SU-DHL-6 (cell line): ENCODE data around the gene NAPG.

ENCODE experiments used
- EZH2phosphoT487 ChIP-seq: fragments of 200-600 bp; sonication (generic), shearing (Covaris generic); conservative IDR thresholded peaks from 2 replicates; pipeline ENCODE4 v1.6.1; 2018; ENCODE audit warnings: mild to moderate bottlenecking, antibody characterized with exemption, low read length, moderate library complexity, mixed read lengths
- TF ChIP-seq, protein P1 (sequence below): fragments of 200-600 bp; sonication (generic); IDR thresholded peaks from one replicate; pipeline ENCODE4 v1.5.1; 2017; ENCODE audit warnings: antibody characterized with exemption, mild to moderate bottlenecking, low read length, moderate library complexity; ENCODE audit not compliant: insufficient read depth, poor library complexity, severe bottlenecking

DNA sequence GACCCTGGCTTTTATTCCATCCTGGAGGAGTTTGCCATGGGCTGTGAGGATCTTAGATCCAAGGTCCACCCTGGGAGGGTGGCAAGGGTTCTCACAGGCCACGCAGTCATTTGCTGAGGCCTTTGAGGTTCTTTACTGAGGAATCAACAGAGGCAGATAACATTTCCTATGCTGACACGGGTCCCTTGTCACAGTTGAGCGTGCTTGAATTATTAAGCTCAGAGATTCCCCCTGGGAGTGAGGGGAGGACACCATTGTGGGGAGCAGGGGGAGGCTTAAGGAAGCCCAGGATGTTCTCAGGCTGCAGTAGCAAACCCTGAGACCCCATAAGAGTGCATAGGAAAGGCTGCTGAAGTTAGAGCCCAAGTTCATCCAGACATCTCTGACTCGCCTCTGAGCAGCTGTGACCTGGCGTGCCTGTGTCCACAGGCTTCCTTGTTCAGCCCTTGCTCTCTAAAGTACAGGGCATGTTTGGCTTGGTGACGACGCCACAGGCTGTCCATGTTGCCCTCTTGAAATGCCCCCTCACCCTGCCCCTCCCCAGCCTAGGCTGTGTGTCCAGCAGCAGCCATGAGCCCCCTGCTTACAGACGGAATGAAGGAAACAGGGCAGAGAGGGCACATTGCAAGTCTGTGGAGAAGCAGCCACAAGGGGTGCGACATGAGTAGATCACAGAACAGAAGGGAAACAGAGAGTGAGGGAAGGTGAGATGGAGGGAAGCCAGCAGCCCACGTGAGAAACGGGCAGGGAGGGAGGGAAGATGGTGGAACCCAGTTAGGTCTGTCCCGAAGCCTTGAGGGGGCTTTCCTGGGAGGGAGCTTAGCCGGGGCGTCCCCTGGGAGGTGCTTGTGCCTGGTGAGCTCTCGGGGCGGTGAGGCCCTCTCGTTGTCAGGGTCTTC, 34.0 kb downstream of the NAPG start:
- TF ChIP-seq, protein P1, sequence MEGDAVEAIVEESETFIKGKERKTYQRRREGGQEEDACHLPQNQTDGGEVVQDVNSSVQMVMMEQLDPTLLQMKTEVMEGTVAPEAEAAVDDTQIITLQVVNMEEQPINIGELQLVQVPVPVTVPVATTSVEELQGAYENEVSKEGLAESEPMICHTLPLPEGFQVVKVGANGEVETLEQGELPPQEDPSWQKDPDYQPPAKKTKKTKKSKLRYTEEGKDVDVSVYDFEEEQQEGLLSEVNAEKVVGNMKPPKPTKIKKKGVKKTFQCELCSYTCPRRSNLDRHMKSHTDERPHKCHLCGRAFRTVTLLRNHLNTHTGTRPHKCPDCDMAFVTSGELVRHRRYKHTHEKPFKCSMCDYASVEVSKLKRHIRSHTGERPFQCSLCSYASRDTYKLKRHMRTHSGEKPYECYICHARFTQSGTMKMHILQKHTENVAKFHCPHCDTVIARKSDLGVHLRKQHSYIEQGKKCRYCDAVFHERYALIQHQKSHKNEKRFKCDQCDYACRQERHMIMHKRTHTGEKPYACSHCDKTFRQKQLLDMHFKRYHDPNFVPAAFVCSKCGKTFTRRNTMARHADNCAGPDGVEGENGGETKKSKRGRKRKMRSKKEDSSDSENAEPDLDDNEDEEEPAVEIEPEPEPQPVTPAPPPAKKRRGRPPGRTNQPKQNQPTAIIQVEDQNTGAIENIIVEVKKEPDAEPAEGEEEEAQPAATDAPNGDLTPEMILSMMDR: no peak
- no peak for TF ChIP-seq EZH2phosphoT487
